Epithelial cell of prostate (primary cell): ENCODE data around the gene PKDREJ.

Experiments used
- DNase-seq: peaks from one replicate; pipeline ENCODE4 v3.0.0-alpha.2; 2011; ENCODE audit warnings: low read depth, low spot score
- H3K27ac ChIP-seq: fragments of 450-650 bp; 2 replicates; pipeline ENCODE4 v1.5.1; 2017; ENCODE audit warnings: mild to moderate bottlenecking

Gene PKDREJ

DNA sequence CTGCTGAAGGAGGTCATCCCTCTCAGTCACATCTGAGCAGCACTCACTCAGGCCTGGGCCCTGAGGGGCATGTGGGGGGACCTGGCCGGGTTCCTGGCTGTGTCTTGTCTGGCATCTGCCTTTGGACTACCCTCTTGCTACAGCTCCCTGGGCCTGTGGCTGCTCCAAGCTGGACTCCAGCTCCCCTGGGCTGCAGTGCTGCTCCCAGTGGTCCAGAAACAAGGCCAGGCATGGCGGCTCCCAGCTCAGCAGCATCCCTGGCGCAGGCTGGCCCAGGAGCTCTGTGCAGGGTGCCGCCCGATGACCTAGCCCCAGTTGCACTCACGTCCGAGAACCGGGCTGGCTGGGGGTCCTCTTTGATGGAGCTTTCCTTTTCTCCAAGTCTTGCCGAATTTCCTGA, 18.4 kb downstream of the PKDREJ start:
- H3K27ac ChIP-seq: no peak overlapping the region
- DNase-seq: no peak

DNA sequence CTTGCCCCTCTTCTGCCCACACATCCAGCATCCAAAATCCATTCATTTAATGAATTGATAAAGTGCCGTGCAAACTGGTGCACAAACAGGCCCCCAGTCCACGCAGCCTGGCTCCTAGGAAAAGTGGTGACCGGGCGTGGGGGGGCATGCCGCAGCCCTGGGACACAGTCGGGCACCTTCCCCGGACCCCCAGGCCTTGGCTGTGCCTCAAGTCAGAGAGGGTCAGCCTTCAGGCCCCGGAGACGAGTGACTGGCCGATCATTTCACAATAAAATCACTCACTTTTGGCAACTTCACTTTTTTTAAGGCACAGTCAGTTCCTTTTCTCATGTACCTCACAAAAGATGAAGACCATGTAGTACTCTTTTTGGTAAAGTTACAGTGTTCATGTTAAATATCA, 21.1 kb downstream of the PKDREJ start:
- no peak for DNase-seq
- H3K27ac ChIP-seq: no peak overlapping the region

DNA sequence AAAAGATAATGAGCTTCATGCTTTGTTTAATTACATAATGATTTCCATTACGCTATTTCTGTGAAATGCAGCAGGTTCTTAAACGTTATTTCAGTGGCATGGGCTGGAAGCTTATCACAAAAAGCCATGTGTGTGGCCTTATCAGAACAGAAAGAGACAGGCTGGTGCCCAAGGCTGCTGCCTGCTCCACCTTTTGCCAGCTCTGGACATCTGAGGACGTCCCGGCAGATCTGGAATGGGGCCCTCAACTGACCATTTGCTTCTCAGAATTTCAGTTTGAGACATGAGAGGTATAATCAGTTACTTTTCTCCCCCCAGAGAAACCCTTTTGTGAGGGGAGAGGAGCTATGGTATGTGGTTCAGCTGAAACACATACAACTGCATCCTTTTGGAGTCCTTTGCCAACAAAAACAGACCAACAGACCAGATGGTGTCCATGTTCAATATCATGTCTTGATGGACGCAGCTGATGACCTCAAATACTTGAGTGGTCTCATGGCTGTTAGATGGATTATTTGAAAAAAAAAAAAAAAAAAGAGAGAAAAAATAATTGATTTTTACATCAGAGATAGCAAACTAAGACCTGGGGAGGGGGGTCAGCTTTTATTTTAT, 21.6 kb downstream of the PKDREJ start:
- no peak overlapping the region for H3K27ac ChIP-seq
- DNase-seq: no peak

DNA sequence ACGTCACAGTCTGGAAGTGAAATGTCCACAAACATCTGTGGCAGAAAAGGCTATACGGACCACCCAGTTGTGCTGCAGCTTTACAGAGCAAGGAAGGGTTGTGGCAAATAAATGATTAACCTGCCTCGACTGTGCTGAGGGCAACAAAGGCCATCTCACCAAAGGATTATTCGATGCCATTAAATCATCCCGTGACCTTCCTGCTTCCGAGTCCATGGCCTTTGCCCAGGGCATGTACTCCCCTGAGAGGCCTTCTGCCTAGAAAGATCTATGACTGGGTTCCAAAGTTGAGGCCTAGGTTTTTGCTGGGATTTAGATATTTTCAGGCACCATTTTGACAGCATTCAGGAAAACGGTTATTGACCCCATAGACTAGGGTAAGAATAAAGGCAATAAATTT, 22.2 kb downstream of the PKDREJ start:
- DNase-seq: no peak
- no peak overlapping the region for H3K27ac ChIP-seq

DNA sequence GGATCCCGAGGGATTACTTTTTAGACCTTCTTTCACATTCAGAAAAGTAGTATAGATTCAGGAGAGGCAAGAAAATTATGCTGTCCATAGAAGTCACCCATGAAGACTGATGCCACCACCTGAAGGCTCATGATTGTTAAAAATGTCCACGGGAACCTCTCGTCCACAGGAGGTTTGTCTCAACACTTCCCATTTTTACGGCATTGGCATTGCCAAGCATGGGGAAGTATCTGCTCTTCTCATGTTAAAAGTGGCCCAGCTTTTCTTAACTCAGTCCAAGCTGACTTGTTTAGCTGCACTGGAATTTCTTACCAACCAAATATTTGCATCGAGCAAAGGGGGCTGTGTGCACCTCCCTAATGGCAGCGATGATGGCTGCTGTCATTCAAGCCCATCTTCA, 22.6 kb downstream of the PKDREJ start:
- no peak for DNase-seq
- no peak overlapping the region for H3K27ac ChIP-seq

DNA sequence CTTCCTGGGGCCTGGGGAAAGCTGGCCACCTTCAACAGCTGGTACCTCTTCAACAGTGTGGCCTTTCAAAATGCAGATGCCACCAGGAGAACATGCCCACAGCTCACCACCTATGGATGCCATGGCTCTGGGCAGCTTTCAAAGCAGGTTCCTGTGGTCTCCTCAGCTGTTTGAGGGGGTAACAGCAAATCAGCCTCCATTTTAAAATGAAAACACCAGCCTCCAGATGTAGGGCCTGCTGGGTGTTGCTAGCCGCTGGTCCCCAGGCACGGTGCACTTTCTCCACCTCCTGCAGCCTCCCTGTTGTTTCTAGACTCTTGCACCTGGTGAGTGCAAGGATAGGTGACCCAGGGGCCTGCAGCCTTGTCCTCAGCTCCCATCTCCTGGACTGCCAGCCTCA, 23.1 kb downstream of the PKDREJ start:
- H3K27ac ChIP-seq: no peak overlapping the region
- DNase-seq: no peak

DNA sequence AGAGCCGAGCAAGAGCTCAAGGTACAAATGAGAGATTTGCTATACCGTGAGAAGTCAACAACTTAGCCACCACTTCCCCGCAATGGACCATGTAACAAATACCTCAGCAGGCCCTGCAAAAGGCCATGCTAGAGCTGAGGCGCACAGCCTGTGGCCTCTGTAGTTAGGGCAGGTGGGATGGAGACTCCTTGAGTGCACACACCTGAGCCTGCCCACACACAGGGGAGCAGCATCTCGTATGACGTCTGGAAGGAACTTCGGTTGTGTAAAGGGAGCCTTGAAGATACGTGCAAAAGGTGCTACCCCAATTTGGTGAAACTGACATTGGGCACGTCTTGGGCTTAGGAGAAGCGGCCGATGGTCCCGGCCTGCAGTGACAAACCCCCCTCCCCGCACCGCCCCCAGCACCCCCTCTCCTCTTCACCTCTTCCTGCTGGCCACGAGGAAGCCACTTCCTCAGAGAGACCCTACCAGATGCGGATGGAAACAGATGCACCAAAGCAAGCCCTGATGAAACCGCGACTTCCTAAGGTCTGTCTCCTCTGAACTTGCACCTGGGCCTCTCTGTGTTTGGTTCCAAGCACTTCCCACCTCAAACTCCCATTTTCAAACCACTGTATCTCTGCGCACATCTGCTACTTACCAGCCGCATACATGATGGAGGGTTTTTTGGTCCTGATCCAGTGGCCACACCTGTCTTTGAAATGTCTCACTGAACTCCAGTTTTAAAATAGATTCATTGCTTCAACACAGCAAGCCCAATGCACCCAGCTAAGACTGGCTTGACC, 23.7 kb downstream of the PKDREJ start:
- no peak for DNase-seq
- H3K27ac ChIP-seq: no peak overlapping the region

DNA sequence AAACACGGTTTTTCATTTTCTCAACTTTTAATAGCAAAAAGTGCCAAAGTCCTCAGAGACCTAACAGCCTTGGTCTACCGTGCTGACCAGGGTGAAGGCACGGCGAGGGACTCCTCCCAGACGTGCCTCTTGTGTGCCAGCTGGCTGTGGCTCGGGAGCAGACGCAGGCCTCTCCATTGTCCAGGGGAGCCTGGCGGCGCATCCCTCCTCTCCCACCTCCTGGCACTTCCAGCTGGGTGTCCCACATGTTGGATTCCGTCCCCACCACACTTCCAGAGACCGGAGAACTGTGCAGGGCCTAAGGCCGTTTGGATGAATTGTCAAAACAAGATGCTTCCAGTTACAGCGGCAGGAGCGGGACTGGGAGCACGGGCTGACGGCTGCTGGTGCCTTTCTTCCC, 24.6 kb downstream of the PKDREJ start:
- no peak for DNase-seq
- no peak overlapping the region for H3K27ac ChIP-seq

DNA sequence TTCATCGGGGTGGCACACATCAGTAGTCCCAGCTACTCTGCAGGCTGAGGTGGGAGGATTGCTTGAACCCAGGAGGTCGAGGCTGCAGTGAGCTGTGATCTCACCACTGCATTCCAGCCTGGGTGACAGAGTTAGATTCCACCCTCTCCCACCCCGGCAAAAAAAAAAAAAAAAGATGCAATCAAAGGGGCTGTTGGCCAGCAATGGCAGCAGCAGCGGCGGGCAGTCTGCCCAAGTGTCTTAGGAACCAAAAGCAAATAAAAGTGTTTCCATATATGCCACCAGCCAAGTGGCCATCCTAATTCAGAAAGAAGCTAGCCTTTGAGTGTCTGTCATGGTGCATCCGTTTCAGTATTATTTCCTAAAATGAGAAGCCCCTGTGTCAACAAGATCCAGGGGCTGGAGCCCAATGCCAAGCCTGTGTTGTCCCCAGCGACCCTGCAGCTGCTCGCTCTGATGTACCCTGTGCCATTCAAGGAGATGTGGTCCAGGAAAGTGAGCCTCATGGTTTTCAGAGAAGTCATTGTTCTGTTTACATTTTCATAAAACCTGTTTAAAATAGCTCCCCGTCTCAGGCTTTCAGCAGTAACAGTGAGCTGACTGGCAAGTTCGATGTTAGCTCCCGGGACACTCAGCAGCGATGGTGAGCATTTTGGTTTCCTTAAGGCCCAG, 25.6 kb downstream of the PKDREJ start:
- DNase-seq: no peak
- H3K27ac ChIP-seq: no peak overlapping the region

DNA sequence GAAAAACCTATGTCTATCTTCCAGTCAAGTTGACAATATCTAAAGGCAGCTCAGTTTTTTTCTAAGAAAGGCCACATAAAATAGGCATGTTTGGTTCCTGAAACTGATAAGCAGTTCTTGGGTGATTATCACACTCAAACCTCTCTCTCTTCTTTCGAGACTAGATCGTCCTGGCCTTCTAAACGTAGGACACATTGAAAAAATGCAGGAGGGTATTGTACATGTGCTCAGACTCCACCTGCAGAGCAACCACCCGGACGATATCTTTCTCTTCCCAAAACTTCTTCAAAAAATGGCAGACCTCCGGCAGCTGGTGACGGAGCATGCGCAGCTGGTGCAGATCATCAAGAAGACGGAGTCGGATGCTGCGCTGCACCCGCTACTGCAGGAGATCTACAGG, 28.2 kb downstream of the PKDREJ start:
- no peak for DNase-seq
- H3K27ac ChIP-seq: no peak overlapping the region

DNA sequence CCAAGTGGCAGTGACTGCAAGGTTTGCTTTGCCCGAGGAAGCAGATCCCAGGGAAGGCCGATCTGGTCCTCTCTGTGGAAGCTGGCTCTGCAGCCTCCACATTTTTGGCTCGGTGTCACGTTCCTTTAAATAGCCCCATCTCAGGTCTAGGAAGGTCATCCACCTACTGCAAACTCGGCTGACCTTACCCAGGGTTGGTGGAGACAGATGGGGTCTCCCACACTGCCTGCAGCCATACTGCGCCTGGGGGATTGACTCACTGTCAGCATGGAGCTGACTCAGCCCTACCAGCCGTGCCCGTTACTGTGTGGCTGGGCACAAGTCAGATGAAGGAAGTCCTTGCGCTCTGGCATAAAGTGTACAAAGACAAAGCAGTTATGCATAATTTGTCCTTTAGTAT, 29.9 kb downstream of the PKDREJ start:
- H3K27ac ChIP-seq: no peak overlapping the region
- no peak for DNase-seq

DNA sequence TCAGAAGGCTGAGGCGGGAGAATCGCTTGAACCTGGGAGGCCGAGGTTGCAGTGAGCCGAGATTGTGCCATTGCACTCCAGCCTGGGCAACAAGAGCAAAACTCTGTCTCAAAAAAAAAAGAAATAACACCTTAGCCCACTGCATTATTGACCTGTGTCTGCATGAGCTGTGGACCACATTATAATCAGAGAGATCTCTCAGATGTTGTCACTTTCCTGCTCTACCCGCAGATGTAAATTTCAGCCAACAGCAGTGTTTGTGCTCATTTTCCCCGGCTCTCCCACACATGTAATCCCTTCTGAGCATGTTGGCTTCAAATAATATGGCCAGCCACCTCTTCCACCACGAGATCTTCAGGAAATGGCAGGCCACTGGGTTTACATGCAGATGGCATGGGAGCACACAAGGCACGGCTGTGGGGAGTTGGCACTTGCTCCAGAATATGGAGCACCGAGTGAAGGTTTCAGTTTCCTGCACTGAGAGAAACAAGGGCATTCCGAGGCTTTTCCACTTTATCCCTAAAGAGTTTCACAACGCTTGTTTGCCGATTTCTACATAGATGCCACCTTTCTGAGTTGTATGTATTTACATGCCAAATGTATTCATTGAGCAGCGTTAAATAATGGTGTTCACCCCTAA, 32.8 kb downstream of the PKDREJ start:
- DNase-seq: no peak

DNA sequence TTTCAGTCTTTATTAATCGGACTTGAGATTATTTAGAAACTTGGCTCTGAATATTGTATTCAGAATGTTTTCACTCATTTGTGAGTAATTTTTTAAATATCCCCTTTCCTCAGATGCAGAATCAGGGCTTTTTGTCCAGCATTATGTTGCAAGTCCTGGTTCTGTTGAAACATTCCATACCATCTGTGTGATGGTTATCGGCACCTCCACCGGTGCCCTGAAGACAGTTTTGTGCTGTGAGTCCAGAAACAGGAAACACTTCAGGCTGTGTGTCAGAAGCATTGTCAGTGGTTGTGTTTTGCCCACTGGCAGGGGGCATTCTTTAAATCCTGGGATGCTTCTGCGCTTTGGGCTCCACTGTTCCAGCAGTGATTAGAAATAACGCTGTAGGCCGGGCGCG, 33.4 kb downstream of the PKDREJ start:
- no peak for DNase-seq
- no peak overlapping the region for H3K27ac ChIP-seq

More for the DNA sequence above, 32.8 kb downstream of the PKDREJ start:
- no peak overlapping the region for H3K27ac ChIP-seq

DNA sequence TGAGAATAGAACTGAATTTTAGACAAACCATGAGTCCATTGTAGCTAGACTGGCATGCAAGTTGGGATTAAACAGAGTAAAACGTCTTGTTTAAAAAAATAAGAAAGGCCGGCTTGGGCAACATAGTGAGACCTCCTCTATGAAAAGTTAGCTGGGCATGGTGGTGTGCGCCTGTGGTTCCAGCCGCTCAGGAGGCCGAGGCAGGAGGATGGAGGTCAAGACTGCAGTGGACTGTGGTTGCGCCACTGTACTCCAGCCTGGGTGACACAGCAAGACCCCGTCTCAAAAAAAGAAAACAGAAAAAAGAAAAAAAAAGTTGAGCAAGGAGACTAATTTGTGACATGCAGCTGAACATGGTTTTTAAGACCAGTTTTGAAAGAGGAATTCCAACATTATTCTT, 36.6 kb downstream of the PKDREJ start:
- no peak overlapping the region for H3K27ac ChIP-seq
- no peak for DNase-seq

DNA sequence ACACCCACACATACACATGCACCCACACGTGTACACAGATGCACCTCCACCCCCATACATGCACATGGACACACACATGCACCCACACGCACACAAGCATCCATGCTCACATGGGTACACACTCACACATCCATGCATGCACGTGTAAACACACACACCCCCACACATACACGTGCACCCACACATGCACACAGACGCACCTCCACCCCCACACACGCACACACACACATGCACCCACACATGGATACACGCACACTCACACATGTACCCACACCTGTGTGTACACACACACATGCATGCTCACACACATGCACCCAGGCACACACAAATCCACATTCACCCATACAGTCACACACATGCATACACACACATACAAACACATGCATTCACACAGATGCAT, 37.5 kb downstream of the PKDREJ start:
- DNase-seq: no peak
- no peak overlapping the region for H3K27ac ChIP-seq

DNA sequence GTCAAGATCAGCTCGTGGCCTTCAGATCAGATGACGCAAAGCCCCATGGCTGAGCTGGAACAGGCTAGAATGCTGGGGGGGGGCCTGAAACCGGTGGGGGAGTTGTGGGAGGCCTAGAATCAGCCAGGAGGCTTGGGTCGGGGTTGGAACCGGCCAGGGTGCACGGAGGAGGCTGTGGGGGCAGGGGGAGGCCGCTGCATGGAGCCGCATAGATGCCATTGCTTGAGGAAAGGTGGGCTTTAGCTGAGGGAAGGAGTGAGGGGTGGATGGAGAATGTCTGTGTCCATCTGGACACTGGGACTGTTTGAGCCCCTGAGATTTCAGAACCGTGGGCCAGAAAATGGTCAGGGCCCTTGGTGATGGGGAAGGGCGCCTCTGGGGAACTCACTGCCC, 38.2 kb downstream of the PKDREJ start:
- H3K27ac ChIP-seq: no peak overlapping the region
- DNase-seq: no peak

DNA sequence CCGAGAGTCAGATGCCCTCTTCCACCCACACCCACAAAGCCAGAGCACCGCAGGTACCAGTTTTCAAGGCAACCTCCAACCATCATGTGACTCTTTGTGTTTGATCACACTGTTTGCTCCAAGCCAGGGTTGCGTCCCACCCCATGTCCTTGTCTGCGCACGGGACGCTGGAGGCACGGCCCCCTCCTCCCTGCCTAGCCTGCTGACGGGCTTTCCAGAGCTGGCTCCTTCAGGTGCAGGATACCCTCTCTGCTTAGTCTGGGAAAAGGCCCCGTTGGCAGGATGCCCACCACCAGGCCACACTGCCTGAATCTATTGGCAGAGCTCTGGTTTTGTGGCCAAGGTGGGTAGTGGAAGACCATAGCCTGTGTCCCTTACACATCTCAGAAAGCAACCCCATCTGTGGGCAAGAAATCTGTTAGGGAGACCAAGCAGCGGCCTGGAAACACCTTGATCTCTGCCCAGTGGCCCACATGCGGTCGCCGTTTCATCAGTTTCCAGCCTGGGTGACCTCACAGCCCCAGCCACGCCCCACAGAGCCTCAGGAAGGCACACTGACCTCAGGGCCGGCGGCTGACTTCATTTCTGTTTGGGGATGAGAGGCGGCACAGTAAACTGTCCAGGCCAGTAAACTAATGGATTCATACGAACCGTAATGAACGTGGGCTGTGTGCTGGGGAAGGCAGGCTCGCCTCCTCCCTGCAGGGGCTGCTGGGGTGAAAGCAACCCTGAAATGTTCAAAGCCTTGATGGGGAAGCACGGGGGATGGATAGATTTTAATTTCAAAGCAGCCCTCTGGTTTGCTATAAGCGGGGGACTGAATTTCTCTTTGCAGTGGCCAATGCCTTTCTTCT, 38.9 kb downstream of the PKDREJ start:
- DNase-seq: no peak

DNA sequence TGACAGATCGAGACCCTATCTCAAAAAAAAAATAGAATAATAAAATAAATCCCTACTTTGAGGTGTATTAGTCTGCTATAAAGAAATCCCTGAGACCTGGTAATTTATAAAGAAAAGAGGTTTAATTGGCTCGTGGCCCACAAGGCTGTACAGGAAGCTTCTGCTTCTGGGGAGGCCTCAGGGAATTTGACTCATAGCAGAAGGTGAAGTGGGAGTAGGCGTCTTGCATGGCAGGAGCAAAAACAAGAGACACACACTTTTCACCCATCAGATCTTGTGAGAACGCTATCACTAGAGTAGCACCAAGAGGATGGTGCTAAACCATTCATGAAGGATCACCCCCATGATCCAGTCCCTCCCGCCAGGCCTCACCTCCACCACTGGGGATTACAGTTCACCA, 42.2 kb downstream of the PKDREJ start:
- DNase-seq: no peak

More for the DNA sequence above, 38.9 kb downstream of the PKDREJ start:
- no peak overlapping the region for H3K27ac ChIP-seq

DNA sequence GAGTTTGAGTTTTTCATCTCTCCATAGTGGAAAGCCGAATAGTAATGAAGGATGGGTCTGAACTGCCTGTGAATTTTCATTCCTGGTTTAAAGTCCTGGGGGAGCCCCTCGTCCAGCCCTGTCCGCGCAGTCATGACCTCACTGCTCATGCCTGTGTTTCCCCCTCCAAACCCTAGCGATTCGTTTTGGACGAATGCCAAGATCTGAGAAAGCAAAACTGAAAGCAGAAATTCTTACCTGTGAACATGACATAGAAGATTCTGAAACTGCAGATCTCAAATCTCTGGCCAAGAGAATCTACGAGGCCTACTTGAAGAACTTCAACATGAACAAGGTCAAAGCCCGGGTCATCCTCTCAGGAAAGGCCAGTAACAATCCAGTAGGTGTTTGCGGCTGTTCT, 43.5 kb downstream of the PKDREJ start:
- no peak overlapping the region for H3K27ac ChIP-seq

More for the DNA sequence above, 42.2 kb downstream of the PKDREJ start:
- H3K27ac ChIP-seq: no peak overlapping the region

DNA sequence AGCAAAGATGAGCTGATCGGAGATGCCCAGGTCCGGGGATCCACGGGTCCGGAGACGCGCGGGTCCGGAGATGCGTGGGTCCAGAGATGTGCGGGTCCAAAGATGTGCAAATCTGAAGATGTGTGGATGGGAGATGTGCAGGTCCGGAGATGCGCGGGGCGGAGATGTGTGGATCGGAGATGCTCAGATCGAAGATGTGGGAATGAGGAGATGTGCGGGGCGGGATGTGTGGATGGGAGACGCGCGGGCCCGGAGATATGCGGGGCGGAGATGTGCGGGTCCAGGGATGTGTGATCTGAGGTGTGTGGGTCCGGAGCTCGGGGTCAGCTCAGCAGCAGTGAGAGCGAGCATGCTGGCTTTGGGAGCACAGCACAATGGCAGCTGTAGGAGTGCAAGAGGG, 48.5 kb downstream of the PKDREJ start:
- no peak for DNase-seq
- no peak overlapping the region for H3K27ac ChIP-seq

More for the DNA sequence above, 43.5 kb downstream of the PKDREJ start:
- DNase-seq: no peak
